Panc1 (cell line): ENCODE results near the gene KLK14. TPM values are rescaled to one million over a fixed set of nuclear protein-coding genes. Genes with fewer than 3 reads are reported as not detected.

Experiments used
- ATAC-seq: fragments of 200-7000 bp; cut with Tn5 transposase; 2 replicates; pipeline ENCODE4 v1.9.1; 2020; ENCODE audit warnings: mild to moderate bottlenecking, moderate library complexity
- BruUV-seq: library from RNA; stranded (reverse); fragments of 400-500 nt; replicated peaks from 2 replicates; lab custom pipeline; 2021; lab: Mats Ljungman, UMichigan
- CTCF ChIA-PET: fragments of 300-600 bp; sonication (Branson Sonifier 250); formaldehyde crosslinking; loops from one replicate; lab custom pipeline; 2022; ENCODE audit warnings: antibody characterized with exemption; lab: Charles Lee
- POLR2A ChIA-PET: fragments of 300-600 bp; sonication (Branson Sonifier 250); formaldehyde crosslinking; loops from one replicate; lab custom pipeline; 2022; ENCODE audit warnings: antibody characterized with exemption; lab: Charles Lee
- DNase-seq: peaks from one replicate; pipeline ENCODE4 v3.0.0-alpha.2; 2010; ENCODE audit warnings: low read depth, low spot score
- H3K27ac ChIP-seq: 2 replicates; pipeline ENCODE4 v1.5.1; 2011; ENCODE audit warnings: mild to moderate bottlenecking, low read length, inconsistent platforms
- H3K27me3 ChIP-seq: fragments of 200-500 bp; sonication (Bioruptor generic); 2 replicates; pipeline ENCODE4 v1.6.0; 2014; ENCODE audit warnings: low read length, inconsistent platforms; ENCODE audit not compliant: control insufficient read depth, insufficient read depth
- H3K36me3 ChIP-seq: fragments of 200-500 bp; sonication (Bioruptor generic); 2 replicates; pipeline ENCODE4 v1.5.1; 2014; ENCODE audit warnings: inconsistent platforms, mild to moderate bottlenecking, low read length, moderate library complexity; ENCODE audit not compliant: control insufficient read depth, insufficient read depth
- H3K4me1 ChIP-seq: 2 replicates; pipeline ENCODE4 v1.5.1; 2011; ENCODE audit warnings: inconsistent platforms, mild to moderate bottlenecking, low read length, moderate library complexity; ENCODE audit not compliant: control insufficient read depth, insufficient read depth
- H3K4me3 ChIP-seq, 2 experiments: 2 replicates each; pipeline ENCODE4 v1.5.1; 2011 to 2012; ENCODE audit warnings: low read depth in 2 of 2, low read length in 2 of 2, mild to moderate bottlenecking in 2 of 2, inconsistent platforms in 1 of 2, moderate library complexity in 1 of 2
- H3K9me3 ChIP-seq: fragments of 200-500 bp; sonication (Bioruptor generic); 2 replicates; pipeline ENCODE4 v1.5.1; 2014; ENCODE audit warnings: low read depth, mild to moderate bottlenecking, inconsistent platforms, low read length, moderate library complexity; ENCODE audit not compliant: control insufficient read depth, insufficient read depth
- POLR2AphosphoS5 ChIP-seq: IDR thresholded peaks from 2 replicates; pipeline ENCODE4 v1.6.1; 2012; ENCODE audit warnings: mild to moderate bottlenecking, low read depth, low read length, moderate library complexity
- SIN3A ChIP-seq: IDR thresholded peaks from 2 replicates; pipeline ENCODE4 v1.6.1; 2012; ENCODE audit warnings: low read depth, mild to moderate bottlenecking, low read length, moderate library complexity, borderline replicate concordance; ENCODE audit not compliant: insufficient read depth
- TCF7L2 ChIP-seq: IDR thresholded peaks from 2 replicates; pipeline ENCODE4 v1.6.1; 2011; ENCODE audit warnings: mild to moderate bottlenecking, low read depth, low read length, inconsistent platforms
- in situ Hi-C: cut with HindIII; loops from 2 replicates; pipeline ENCODE4 v1.10.0; 2016; ENCODE audit warnings: low sequenced_read_pairs, low pct_unique_long_range_greater_than_20kb
- intact Hi-C: fragments of 100-400 bp; cut with micrococcal nuclease; formaldehyde crosslinking; loops from one replicate; pipeline ENCODE4 v1.10.0; 2022; ENCODE audit not compliant: unreplicated experiment
- total RNA-seq: library from RNA; stranded (reverse); gene quantifications from one replicate; pipeline ENCODE4 v1.2.1, GENCODE V29; 2021; ENCODE audit not compliant: unreplicated experiment
- TF ChIP-seq, protein P1 (sequence below): fragments of 450-650 bp; IDR thresholded peaks from 2 replicates; pipeline ENCODE4 v1.5.1; 2017; ENCODE audit warnings: mild to moderate bottlenecking
- TF ChIP-seq, protein P2 (sequence below), 2 experiments: IDR thresholded peaks; 2 replicates each; pipeline ENCODE4 v1.6.1; 2011 to 2012; ENCODE audit warnings: low read depth in 2 of 2, control low read depth in 1 of 2, low read length in 1 of 2, mild to moderate bottlenecking in 1 of 2, moderate library complexity in 1 of 2; ENCODE audit not compliant: insufficient read depth in 1 of 2

KLK14 gene
- total RNA-seq, 1 experiment from 2014 or later, result not detected

DNA sequence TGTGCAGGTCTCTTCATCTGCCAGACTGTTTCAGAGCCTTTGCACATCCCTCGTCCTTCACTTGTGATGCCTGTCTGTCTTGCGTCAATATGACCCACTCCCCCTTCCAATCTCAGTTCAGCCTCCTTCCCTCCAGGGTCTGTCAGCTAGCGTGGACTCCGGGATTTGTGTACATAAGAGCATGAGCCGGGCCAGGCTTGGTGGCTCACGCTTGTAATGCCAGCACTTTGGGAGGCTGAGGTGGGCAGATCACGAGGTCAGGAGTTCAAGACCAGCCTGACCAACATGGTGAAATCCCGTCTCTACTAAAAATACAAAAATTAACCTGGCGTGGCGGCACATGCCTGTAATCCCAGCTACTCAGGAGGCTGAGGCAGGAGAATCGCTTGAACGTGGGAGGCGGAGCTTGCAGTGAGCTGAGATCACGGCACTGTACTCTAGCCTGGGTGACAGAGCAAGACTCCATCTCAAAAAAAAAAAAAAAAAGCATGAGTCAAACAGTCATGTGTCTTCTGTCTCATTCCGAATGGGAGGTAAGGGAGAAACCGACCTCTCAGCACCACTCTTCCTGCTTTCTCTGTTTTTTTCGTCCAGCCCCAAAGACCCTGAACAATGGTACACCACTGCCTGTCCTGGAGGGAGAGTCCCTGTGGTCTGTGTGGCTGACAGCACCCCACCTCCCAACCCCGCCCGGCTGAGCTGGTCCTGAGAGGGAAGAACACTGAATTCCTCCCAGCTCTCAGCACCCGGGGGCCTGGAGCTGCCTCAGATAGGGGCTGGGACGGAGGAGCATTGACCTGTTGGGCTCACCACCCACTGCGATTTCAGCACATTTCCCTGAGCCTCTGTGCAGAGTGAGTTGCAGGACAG is 39.7 kb upstream of the KLK14 start:
- ChIA-PET CTCF (interaction anchor here (0.7 kb wide), 1 partner anchor 539 kb away, joined by 14 read pairs; no protein-coding TSS in a partner anchor), POLR2A (no interaction called here)
- TF ChIP-seq, protein P1, sequence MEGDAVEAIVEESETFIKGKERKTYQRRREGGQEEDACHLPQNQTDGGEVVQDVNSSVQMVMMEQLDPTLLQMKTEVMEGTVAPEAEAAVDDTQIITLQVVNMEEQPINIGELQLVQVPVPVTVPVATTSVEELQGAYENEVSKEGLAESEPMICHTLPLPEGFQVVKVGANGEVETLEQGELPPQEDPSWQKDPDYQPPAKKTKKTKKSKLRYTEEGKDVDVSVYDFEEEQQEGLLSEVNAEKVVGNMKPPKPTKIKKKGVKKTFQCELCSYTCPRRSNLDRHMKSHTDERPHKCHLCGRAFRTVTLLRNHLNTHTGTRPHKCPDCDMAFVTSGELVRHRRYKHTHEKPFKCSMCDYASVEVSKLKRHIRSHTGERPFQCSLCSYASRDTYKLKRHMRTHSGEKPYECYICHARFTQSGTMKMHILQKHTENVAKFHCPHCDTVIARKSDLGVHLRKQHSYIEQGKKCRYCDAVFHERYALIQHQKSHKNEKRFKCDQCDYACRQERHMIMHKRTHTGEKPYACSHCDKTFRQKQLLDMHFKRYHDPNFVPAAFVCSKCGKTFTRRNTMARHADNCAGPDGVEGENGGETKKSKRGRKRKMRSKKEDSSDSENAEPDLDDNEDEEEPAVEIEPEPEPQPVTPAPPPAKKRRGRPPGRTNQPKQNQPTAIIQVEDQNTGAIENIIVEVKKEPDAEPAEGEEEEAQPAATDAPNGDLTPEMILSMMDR, result no peak
- TF ChIP-seq TCF7L2, result no peak
- TF ChIP-seq, protein P2, sequence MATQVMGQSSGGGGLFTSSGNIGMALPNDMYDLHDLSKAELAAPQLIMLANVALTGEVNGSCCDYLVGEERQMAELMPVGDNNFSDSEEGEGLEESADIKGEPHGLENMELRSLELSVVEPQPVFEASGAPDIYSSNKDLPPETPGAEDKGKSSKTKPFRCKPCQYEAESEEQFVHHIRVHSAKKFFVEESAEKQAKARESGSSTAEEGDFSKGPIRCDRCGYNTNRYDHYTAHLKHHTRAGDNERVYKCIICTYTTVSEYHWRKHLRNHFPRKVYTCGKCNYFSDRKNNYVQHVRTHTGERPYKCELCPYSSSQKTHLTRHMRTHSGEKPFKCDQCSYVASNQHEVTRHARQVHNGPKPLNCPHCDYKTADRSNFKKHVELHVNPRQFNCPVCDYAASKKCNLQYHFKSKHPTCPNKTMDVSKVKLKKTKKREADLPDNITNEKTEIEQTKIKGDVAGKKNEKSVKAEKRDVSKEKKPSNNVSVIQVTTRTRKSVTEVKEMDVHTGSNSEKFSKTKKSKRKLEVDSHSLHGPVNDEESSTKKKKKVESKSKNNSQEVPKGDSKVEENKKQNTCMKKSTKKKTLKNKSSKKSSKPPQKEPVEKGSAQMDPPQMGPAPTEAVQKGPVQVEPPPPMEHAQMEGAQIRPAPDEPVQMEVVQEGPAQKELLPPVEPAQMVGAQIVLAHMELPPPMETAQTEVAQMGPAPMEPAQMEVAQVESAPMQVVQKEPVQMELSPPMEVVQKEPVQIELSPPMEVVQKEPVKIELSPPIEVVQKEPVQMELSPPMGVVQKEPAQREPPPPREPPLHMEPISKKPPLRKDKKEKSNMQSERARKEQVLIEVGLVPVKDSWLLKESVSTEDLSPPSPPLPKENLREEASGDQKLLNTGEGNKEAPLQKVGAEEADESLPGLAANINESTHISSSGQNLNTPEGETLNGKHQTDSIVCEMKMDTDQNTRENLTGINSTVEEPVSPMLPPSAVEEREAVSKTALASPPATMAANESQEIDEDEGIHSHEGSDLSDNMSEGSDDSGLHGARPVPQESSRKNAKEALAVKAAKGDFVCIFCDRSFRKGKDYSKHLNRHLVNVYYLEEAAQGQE (IDR thresholded peaks at IDR 0.05; ENCODE audit: insufficient read depth in 1 of 2, low read depth in 2 of 2, low read length in 1 of 2), result no peak
- TF ChIP-seq SIN3A, result no peak
- no peak for TF ChIP-seq POLR2AphosphoS5
- no peaks in the 10 kb centered on the region for H3K4me1 ChIP-seq
- ATAC-seq (no peak), DNase-seq (no peak)
- no peaks in the 10 kb centered on the region for H3K36me3 ChIP-seq
- intact Hi-C loops, result no loop called here
- H3K4me3 ChIP-seq, result no peak overlapping the region
- no peaks in the 10 kb centered on the region for H3K9me3 ChIP-seq
- no peak overlapping the region for H3K27ac ChIP-seq
- BruUV-seq, result no TSS peak
- H3K27me3 ChIP-seq, result peaks cover under 1% of the 10 kb centered on the region; the same call in 1 of the 2 replicates
- in situ Hi-C loops, result no loop called here

DNA sequence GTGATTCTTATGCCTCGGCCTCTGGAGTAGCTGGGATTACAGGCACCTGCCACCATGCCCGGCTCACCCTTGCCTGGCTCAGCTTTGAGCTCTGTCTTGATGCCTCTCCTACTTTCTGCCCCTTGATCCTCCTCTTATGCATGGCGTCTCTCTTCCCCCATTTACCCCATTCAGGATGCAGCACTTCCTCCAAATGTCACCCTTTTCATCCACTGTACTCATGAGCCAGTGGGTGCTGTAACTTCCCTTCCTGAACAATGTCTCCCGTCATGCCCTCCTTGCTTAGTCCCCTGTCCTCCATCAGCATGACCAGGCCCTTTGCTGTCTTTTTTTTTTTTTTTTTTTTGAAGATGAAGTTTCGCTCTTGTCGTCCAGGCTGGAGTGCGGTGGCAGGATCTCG is 38.6 kb upstream of the KLK14 start:
- H3K4me1 ChIP-seq, result no peaks in the 10 kb centered on the region
- no peak for ATAC-seq
- H3K4me3 ChIP-seq, result no peak overlapping the region
- H3K27ac ChIP-seq, result no peak overlapping the region
- no peaks in the 10 kb centered on the region for H3K9me3 ChIP-seq
- DNase-seq, result no peak
- no peaks in the 10 kb centered on the region for H3K36me3 ChIP-seq
- BruUV-seq, result no TSS peak
- in situ Hi-C loops (no loop called here), intact Hi-C loops (no loop called here)
- H3K27me3 ChIP-seq, result peaks cover 10% of the 10 kb centered on the region
- CTCF ChIA-PET, result interaction anchor here (0.7 kb wide), 1 partner anchor 540 kb away, joined by 14 read pairs; no protein-coding TSS in a partner anchor
- TF ChIP-seq SIN3A, result no peak
- no peak for TF ChIP-seq POLR2AphosphoS5
- no peak for TF ChIP-seq TCF7L2
- TF ChIP-seq, protein P1, result no peak
- TF ChIP-seq, protein P2 (IDR thresholded peaks at IDR 0.05; ENCODE audit: insufficient read depth in 1 of 2, low read depth in 2 of 2, low read length in 1 of 2), result no peak
- POLR2A ChIA-PET, result no interaction called here
